Keratinocyte (primary cell): Measurements from ENCODE around the gene IL18RAP.

Source experiments
- CTCF ChIP-seq, 3 experiments: IDR thresholded peaks in 1 of 3; conservative IDR thresholded peaks in 1 of 3; optimal IDR thresholded peaks in 1 of 3; 2 replicates in 2 of 3; 3 replicates in 1 of 3; pipeline versions ENCODE3 to v1.5.1; 2011; ENCODE audit warnings: low read length in 3 of 3, mild to moderate bottlenecking in 3 of 3, moderate library complexity in 2 of 3, control low read depth in 1 of 3, inconsistent platforms in 1 of 3; ENCODE audit not compliant: insufficient read depth in 2 of 3; ENCODE audit errors: extremely low read depth in 1 of 3
- EZH2 ChIP-seq: IDR thresholded peaks from one replicate; pipeline ENCODE4 v1.6.1; 2012; ENCODE audit warnings: inconsistent platforms, mild to moderate bottlenecking, low read length, moderate library complexity

GRCh38 chr2:102460467-102460866 is 37.5 kb downstream of the IL18RAP start:
- TF ChIP-seq EZH2 (no peak), CTCF (optimal IDR thresholded peaks at IDR 0.05 in 1 of 3, IDR thresholded peaks at IDR 0.05 in 1 of 3, conservative IDR thresholded peaks at IDR 0.05 in 1 of 3; ENCODE audit: extremely low read depth in 1 of 3, insufficient read depth in 2 of 3, low read length in 3 of 3) (no peak)
